Stimulated activated CD8-positive, alpha-beta memory T cell treated with anti-CD3 and anti-CD28 coated beads, Interleukin-15, amount 100 ng/mL, for 24 hours (primary cell): Measurements from ENCODE around the gene PRSS38.
"Not testable (repeated sequence)": the region's sequence is repeated elsewhere in the genome, so short reads cannot be mapped to it uniquely, and the experiment has no call there.

Experiments used
- DNase-seq: peaks from one replicate; pipeline ENCODE4 v3.0.0-alpha.2; 2020; ENCODE audit warnings: low read depth

The PRSS38 gene

GRCh38 chr1:227844320-227845146, 29.1 kb downstream of the PRSS38 start:
- DNase-seq: no peak

DNA sequence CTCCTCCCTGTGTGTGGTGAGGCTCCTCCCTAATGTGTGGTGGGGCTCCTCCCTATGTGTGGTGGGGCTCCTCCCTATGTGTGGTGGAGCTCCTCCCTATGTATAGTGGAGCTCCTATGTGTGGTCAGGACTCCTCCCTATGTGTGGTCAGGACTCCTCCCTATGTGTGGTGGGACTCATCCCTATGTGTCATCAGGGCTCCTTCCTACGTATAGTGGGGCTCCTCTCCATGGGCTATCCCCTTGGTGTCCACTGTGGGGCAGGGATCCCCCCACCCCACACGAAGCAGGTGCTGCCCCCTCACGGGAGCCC, 29.6 kb downstream of the PRSS38 start:
- no peak for DNase-seq

DNA sequence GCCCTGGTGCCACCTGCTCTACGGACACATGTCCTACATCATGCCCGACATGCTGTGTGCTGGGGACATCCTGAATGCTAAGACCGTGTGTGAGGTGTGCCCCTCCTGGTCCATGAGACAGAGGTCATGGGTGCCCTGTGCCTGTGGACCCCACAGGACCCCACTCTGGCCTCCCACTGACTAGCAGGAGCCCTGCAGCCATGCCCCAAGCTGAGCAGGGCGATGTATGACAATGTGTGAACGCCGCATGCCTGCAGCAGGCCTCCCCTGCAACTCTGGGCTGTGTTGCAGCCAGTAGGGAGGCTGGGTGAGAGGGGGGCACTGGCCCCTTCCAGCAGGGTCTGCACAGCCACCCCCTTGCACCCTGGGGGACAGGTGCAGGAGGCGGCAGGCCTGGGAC, 30.0 kb downstream of the PRSS38 start:
- DNase-seq: no peak

- no peak for DNase-seq
These were observed 30.9 kb downstream of the PRSS38 start for GRCh38 chr1:227846265-227846858.

DNA sequence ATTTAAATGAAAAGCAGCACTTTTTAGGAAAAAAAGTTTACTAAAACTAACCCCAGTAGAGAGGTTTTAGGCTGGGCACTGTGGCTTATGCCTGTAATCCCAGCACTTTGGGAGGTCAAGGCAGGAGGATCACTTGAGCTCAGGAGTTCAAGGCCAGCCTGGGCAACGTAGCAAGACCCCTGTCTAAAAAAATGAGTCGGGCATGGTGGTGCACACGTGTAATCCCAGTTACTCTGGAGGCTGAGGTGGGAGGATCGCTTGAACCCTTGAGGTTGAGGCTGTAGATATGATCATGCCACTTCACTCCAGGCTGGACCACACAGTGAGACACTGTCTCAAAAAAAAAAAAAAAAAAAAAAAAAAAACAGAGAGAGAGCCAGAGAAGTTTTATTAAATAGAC, 31.6 kb downstream of the PRSS38 start:
- DNase-seq: not testable (repeated sequence)

DNA sequence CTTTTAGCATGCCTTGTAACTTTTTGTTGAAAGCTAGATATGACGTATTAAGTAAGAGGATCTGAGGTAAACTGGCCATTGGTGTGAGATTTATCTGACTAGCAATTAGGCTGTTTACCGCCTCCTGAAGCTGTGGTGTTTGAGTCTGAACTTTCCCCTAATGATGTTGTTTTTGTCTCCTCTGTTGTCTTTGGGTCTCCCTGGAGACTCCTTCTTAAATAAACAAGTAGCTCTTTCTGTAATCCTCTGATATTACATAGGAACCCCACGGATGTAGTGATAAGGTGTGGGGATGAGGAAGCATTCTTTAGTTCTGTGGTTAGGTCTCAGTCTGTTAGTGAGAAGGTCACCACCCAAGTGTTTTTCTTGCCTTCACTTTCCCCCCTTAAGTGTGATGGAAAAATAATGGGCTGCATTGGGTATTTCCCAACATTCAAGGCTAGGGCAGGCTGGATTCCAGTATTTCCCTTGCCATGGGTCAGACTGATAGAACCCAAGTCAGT, 33.0 kb downstream of the PRSS38 start:
- no peak for DNase-seq

DNA sequence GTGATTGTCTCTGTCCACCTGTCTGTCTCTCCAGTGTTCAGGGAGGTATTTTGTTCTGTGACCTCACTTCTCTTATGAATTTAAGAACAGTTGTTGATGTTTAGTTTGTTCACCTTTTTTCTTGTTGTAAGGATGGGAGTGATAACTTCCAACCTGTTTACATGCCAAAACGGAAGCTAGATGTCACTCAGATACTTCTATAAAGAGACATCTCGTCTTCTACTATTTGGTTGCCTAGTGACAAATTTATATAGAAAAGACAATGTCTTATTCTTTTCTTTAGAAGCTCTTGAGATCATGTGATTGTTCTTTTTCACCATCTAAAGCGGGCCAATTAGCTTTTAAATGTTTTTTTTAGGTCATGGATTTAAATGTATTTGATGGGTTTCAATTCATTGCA, 33.8 kb downstream of the PRSS38 start:
- DNase-seq: no peak

- DNase-seq: no peak
These were observed 38.7 kb downstream of the PRSS38 start for GRCh38 chr1:227854189-227854588.

DNA sequence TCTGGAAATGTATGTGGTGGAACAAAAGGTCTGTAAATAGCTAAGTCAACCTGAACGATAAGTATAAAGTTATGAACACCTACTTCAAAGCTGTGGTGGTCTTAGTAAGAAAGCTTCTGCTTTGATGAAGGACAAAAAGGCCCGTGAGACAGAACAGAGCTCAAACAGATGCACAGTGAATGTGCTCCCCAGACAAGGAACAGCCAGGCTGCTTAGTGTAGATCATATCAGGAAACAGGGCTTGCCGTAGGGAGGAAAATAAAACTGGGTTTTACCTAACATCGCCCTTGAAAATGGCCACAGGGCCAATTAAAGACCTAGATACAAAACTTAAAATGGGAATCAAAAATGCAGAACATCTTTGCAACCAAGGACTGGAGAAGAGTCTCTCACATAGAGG, 40.2 kb downstream of the PRSS38 start:
- no peak for DNase-seq

GRCh38 chr1:227856147-227856858, 40.8 kb downstream of the PRSS38 start:
- DNase-seq: no peak

GRCh38 chr1:227864882-227865281, 49.4 kb downstream of the PRSS38 start:
- no peak for DNase-seq

GRCh38 chr1:227869279-227869842, 53.9 kb downstream of the PRSS38 start:
- no peak for DNase-seq

DNA sequence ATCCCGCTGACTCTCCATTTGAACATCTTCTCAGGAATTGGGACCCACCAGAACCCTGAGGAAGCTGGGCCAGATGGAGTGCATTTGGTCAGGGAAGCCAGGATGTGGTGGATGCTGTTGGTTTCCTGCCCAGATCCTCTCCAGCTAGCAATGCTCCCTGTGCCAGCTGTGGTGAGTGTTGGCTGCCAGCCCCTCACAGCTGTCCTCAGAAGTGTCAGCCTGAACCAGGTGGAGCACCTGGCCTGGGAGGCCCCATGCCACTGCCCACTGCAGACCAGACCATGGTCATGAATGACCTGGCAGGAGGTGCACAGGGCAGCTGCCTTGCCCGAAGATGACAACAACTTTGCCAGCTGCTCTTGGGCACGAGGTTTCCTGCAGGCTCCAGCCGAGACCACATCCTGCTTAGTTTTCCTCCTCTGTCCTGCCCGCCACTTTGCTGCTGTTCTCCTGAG, 54.4 kb downstream of the PRSS38 start:
- no peak for DNase-seq

- DNase-seq: no peak
These were observed 54.9 kb downstream of the PRSS38 start for GRCh38 chr1:227870366-227870765.

DNA sequence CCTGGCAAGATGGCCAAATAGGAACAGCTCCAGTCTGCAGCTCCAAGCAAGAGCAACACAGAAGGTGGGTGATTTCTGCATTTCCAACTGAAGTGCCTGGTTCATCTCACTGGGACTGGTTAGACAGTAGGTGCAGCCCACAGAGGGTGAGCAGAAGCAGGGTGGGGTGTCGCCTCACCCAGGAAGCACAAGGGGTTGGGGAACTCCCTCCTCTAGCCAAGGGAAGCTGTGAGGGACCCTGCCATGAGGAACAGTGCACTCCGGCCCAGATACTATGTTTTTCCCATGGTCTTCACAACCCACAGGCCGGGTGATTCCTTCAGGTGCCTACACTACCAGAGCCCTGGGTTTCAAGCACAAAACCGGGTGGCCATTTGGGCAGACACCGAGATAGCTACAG, 56.4 kb downstream of the PRSS38 start:
- not testable (repeated sequence) for DNase-seq

DNA sequence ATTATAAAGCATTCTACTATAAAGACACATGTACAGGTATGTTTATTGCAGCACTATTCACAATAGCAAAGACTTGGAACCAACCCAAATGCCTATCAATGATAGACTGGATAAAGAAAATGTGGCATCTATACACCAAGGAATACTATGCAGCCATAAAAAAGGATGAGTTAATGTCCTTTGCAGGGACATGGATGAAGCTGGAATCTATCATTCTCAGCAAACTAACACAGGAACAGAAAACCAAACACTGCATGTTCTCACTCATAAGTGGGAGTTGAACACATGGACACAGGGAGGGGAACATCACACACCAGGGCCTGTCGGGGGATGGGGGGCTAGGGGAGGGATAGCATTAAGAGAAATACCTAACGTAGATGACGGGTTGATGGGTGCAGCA, 62.3 kb downstream of the PRSS38 start:
- DNase-seq: not testable (repeated sequence)

DNA sequence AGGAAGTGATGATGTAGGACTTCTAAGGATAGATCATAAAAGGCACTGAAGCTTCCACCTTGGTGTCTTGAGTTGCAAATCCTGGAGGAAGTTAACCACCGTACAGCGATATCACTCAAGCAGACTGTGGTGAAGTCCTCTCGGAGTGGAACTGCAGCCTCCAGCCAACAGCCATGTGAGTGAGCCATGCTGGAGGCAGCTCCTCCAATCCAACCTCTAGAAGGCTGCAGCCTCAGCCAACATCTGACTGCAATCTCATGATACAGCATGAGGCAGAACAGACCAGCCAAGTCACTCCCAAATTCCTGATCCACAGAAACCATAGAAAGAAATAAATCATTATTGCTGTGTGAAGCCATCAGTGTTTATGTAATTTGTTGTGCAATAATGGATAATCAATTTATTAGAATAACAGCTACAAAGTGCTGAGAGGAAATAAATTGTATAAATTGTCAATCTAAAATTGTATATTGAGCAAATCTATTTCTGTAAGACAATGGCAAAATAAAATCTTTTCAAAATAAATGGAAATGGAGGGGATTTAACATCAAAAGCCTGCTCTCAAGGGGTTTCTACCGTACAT, 65.0 kb downstream of the PRSS38 start:
- DNase-seq: no peak

DNA sequence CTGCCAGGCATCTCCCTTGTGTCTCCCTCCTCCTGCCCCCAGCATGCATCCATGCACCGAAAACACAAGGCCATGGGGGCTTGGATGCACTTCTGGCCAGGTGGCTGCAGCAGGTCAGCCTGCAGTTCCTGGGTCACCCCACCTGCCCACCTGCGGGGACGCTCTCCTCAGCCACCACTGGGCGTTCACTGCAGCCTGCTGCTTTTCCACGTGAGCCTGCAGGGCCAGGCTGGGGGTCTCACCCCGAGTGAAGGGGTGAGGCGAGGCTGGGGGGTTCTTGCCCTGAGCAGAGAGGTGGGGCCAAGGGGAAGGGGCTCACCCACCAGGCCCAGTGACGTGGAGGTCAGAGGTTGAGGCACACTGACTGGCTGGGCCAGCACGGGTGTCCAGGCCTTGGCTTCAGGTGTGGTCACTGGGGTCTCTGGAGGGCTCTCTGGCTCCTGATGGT, 67.6 kb downstream of the PRSS38 start:
- DNase-seq: no peak

- DNase-seq: no peak
These were observed 68.3 kb downstream of the PRSS38 start for GRCh38 chr1:227883641-227884301.

DNA sequence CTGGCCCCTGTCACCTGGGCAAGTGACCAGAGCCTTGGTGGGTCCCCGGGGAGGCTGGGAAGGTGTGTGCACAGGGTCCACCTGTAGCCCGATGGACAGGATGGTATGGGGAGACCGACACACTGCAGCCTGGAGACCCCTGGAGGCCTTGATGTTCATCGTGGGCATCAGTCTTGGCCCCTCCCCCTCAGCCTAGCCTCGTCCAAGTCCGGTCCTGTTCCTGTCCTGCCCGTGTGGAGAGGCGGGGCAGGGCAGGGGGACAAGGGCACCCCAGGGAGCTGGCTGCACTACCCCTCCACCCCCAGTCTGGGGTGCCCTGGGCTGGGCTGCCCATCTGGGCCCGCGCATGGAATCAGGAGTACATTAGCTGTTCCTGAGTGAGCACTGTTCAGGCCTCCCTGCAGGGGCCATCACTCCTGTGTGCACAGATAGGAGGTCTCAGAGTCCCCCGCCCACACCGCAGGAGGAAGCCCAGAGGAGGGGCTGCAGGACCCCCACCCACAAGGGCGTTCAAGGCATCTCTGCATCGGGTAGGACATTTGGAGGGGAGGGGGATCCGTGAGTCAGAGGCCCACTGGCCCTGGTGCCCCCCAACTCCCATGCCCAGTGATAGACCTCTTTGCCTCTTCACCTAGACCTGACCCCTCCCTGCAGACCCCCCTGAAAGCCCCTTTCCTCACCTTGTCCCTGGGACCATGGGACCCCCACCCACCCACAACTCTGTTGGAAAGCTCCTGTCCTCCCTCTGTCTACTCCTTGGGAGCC, 69.1 kb downstream of the PRSS38 start:
- DNase-seq: no peak

GRCh38 chr1:227885135-227885647, 69.7 kb downstream of the PRSS38 start:
- no peak for DNase-seq
